ENCODE data around the gene C14orf93. TPM values are rescaled to one million over a fixed set of nuclear protein-coding genes. Genes with fewer than 3 reads are reported as not detected.

C14orf93 gene
- total and polyA plus RNA-seq, 9 of the 15 experiments (the other 6 are each of a cell fraction or from before 2014, with no cell fraction given): 2.2 to 22.4 (median 16.1) TPM

GRCh38 chr14:23034498-23035302 is 24.8 kb upstream of the C14orf93 start, which contains the start of gene PSMB5 (continued):
- TF ChIP-seq, protein P1, sequence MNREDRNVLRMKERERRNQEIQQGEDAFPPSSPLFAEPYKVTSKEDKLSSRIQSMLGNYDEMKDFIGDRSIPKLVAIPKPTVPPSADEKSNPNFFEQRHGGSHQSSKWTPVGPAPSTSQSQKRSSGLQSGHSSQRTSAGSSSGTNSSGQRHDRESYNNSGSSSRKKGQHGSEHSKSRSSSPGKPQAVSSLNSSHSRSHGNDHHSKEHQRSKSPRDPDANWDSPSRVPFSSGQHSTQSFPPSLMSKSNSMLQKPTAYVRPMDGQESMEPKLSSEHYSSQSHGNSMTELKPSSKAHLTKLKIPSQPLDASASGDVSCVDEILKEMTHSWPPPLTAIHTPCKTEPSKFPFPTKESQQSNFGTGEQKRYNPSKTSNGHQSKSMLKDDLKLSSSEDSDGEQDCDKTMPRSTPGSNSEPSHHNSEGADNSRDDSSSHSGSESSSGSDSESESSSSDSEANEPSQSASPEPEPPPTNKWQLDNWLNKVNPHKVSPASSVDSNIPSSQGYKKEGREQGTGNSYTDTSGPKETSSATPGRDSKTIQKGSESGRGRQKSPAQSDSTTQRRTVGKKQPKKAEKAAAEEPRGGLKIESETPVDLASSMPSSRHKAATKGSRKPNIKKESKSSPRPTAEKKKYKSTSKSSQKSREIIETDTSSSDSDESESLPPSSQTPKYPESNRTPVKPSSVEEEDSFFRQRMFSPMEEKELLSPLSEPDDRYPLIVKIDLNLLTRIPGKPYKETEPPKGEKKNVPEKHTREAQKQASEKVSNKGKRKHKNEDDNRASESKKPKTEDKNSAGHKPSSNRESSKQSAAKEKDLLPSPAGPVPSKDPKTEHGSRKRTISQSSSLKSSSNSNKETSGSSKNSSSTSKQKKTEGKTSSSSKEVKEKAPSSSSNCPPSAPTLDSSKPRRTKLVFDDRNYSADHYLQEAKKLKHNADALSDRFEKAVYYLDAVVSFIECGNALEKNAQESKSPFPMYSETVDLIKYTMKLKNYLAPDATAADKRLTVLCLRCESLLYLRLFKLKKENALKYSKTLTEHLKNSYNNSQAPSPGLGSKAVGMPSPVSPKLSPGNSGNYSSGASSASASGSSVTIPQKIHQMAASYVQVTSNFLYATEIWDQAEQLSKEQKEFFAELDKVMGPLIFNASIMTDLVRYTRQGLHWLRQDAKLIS (CRISPR knock-in tag; IDR thresholded peaks at IDR 0.05): no peak
- TF ChIP-seq SRF (CRISPR knock-in tag; IDR thresholded peaks at IDR 0.05): 0 out of 4 replicates have a peak, but pooled peaks of 1 of the 2 experiments have one; percentile 8
- peak; percentile 94 for TF ChIP-seq RFX1 (IDR thresholded peaks at IDR 0.05)
- TF ChIP-seq ZBED1 (IDR thresholded peaks at IDR 0.05): no peak
- peak; percentile 16; the same call in 1 of the 2 replicates for TF ChIP-seq JUND (IDR thresholded peaks at IDR 0.05; ENCODE audit: borderline replicate concordance, low read depth, low read length)
- TF ChIP-seq JUND (tag; IDR thresholded peaks at IDR 0.05; ENCODE audit: borderline replicate concordance, low read depth, low read length): peak; percentile 83; the same call in 2 of the 3 replicates
- peak; percentile 69; the same call in 1 of the 2 replicates for TF ChIP-seq CREB3L1 (IDR thresholded peaks at IDR 0.05; ENCODE audit: borderline replicate concordance, low read depth)
- no peak for TF ChIP-seq NUFIP1 (IDR thresholded peaks at IDR 0.05; ENCODE audit: partially characterized antibody)
- 0 out of 2 replicates have a peak, but pooled peaks have one; percentile 25 for TF ChIP-seq SMAD4 (CRISPR knock-in tag; conservative IDR thresholded peaks at IDR 0.05)
- no peak for TF ChIP-seq PURB (CRISPR knock-in tag; IDR thresholded peaks at IDR 0.05; ENCODE audit: low read depth)
- TF ChIP-seq, protein P2, sequence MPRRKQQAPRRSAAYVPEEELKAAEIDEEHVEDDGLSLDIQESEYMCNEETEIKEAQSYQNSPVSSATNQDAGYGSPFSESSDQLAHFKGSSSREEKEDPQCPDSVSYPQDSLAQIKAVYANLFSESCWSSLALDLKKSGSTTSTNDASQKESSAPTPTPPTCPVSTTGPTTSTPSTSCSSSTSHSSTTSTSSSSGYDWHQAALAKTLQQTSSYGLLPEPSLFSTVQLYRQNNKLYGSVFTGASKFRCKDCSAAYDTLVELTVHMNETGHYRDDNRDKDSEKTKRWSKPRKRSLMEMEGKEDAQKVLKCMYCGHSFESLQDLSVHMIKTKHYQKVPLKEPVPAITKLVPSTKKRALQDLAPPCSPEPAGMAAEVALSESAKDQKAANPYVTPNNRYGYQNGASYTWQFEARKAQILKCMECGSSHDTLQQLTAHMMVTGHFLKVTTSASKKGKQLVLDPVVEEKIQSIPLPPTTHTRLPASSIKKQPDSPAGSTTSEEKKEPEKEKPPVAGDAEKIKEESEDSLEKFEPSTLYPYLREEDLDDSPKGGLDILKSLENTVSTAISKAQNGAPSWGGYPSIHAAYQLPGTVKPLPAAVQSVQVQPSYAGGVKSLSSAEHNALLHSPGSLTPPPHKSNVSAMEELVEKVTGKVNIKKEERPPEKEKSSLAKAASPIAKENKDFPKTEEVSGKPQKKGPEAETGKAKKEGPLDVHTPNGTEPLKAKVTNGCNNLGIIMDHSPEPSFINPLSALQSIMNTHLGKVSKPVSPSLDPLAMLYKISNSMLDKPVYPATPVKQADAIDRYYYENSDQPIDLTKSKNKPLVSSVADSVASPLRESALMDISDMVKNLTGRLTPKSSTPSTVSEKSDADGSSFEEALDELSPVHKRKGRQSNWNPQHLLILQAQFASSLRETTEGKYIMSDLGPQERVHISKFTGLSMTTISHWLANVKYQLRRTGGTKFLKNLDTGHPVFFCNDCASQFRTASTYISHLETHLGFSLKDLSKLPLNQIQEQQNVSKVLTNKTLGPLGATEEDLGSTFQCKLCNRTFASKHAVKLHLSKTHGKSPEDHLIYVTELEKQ (CRISPR knock-in tag; IDR thresholded peaks at IDR 0.05): no peak
- peak; percentile 48; the same call in 1 of the 2 replicates for TF ChIP-seq MYNN (IDR thresholded peaks at IDR 0.05)
- TF ChIP-seq MYNN (CRISPR knock-in tag; IDR thresholded peaks at IDR 0.05): no peak
- no peak for TF ChIP-seq GTF2A2 (tag; IDR thresholded peaks at IDR 0.05)
- no peak for TF ChIP-seq COPS2 (conservative IDR thresholded peaks at IDR 0.05)
- TF ChIP-seq, protein P3, sequence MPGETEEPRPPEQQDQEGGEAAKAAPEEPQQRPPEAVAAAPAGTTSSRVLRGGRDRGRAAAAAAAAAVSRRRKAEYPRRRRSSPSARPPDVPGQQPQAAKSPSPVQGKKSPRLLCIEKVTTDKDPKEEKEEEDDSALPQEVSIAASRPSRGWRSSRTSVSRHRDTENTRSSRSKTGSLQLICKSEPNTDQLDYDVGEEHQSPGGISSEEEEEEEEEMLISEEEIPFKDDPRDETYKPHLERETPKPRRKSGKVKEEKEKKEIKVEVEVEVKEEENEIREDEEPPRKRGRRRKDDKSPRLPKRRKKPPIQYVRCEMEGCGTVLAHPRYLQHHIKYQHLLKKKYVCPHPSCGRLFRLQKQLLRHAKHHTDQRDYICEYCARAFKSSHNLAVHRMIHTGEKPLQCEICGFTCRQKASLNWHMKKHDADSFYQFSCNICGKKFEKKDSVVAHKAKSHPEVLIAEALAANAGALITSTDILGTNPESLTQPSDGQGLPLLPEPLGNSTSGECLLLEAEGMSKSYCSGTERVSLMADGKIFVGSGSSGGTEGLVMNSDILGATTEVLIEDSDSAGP (CRISPR knock-in tag; IDR thresholded peaks at IDR 0.05): no peak
- peak in 1 of 2 experiments; percentile 64; a peak in 1 of 4 replicates for TF ChIP-seq RCOR1 (IDR thresholded peaks at IDR 0.05; ENCODE audit: borderline replicate concordance in 1 of 2, low read depth in 2 of 2, low read length in 2 of 2)
